Measurements from ENCODE around the gene MPDU1.

MPDU1 gene

DNA sequence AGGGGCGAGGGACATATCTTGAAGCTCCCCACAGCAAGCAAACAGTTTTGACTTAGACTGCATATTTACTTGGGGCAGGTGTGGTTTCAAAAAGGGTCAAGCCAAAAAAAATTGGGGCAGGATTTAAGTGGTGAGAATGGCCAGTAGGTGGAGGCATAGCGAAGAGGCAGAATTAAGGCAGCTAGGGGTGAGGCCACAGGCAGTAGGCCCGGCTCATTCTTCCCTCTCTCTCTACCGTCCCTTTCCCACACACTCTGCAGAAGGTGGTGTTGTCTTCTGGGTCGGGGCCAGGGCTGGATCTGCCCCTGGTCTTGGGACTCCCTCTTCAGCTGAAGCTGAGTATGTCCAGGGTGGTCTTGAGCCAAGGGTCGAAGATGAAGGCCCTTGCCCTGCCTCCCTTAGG is 48.8 kb downstream of the MPDU1 start:
- Mint-ChIP-seq H3K4me1 (ENCODE audit: low read depth) (peaks cover 4% of the 10 kb centered on the region), H3K27me3 (no peaks in the 10 kb centered on the region), H3K4me3 (no peak overlapping the region), H3K36me3 (no peaks in the 10 kb centered on the region), H3K27ac (no peak overlapping the region), H3K9me3 (ENCODE audit: low read depth) (no peaks in the 10 kb centered on the region)

DNA sequence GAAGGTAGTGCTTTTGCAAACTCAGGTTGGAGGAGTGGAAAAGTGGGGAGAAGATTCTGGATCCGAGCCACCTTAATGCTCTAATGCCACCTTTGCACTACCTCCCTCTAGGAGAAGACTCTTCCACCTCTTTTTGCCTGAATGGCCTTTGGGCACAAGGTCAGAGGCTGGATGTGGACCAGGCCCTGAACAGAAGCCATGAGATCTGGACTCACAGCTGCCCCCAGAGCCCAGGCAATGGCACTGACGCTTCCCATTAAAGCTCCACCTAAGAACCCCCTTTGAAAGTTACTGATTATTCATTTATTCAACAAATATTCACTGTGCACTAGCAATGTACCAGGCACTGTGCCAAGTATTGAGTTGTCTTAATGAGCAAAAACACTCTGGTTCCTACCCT is 49.4 kb downstream of the MPDU1 start:
- Mint-ChIP-seq H3K36me3 (no peaks in the 10 kb centered on the region), H3K9me3 (ENCODE audit: low read depth) (no peaks in the 10 kb centered on the region), H3K4me1 (ENCODE audit: low read depth) (peaks cover 2% of the 10 kb centered on the region), H3K27me3 (no peaks in the 10 kb centered on the region), H3K4me3 (no peak overlapping the region), H3K27ac (no peak overlapping the region)

DNA sequence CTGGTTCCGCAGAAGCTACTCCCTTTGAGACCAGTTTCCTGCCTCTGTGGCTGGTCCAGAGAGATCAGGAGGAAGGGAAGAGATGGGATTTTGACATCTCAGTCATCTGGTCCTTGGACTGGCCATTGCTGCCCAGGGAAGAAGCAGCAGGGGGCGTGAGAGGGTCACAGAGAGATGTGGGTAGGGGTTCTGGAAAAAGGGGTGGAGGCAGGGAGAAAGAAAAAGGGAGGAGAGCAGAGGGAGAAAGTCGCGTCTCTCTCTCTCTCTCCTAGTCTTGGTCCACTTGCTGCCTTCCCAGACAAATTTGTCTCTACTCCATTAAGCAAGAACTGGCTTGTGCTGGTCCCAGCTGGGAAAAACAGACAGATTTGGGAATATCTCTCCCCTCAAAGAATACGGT is 50.7 kb downstream of the MPDU1 start:
- no peaks in the 10 kb centered on the region for H3K9me3 Mint-ChIP-seq (ENCODE audit: low read depth)
- H3K4me3 Mint-ChIP-seq: no peak overlapping the region
- no peak overlapping the region for H3K27ac Mint-ChIP-seq
- no peaks in the 10 kb centered on the region for H3K27me3 Mint-ChIP-seq
- no peaks in the 10 kb centered on the region for H3K36me3 Mint-ChIP-seq
- H3K4me1 Mint-ChIP-seq (ENCODE audit: low read depth): no peaks in the 10 kb centered on the region

DNA sequence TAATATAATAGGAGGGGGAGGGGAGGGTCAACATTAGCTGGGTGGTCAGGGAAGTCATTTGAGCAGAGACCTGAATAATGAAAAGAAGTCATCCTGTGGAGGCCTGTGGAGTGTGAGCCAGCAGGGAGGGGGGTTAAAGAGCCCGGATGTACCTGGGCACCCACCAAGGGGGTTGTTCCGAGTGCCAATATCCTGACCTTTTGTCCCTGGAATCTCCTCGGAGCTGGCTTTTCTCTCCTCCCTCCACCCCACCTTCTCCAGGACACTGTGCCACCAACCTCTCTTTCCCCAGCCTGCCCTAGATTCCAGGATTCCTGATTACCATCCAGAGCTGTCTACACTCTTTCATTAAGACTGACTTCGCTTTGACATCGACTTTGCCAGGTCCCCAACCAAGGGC is 52.5 kb downstream of the MPDU1 start:
- Mint-ChIP-seq H3K4me1 (ENCODE audit: low read depth) (no peaks in the 10 kb centered on the region), H3K27ac (no peak overlapping the region), H3K9me3 (ENCODE audit: low read depth) (no peaks in the 10 kb centered on the region), H3K36me3 (no peaks in the 10 kb centered on the region), H3K4me3 (no peak overlapping the region), H3K27me3 (no peaks in the 10 kb centered on the region)
